CD4-positive, alpha-beta T cell treated with Interleukin-15 for 1 hour (primary cell): ENCODE measurements around the gene CCDC85C.

Experiments
- DNase-seq: peaks from one replicate; pipeline ENCODE4 v3.0.0-alpha.2; 2020

CCDC85C gene

DNA sequence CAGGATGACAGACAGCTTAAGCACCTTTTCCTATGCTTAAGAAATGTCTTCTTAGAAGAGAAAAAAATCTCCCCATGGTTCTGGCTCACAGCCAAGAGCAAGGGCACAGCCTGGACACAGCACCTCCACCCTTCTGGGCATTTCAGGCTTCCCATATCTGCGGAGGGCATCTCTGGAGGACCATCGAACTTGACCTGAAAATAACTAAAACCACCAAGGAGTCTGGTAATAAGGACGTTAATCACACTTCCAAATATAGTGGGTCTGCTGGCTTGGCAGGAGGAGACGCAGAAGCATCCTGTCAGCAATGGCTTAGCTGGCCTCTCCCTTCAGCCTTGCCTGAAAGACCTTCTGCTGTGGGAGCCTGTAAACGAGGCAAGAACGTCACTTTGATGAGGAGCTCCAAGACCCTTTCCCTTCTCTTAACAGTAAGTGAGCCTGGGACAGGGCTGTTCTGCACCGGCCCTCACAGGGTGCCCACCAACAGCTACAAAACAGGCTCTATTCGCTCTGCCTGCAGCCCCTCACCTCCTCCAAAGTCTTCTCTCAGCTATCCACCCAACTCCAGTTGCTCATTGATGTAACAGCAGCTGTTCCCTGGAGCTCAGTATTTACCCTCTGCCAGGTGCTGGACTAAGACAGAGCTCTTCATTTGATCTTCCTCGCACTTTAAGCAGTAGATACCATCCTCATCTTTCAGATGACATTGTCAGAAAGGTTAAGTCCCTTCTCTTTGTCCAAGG lies 136.5 kb downstream of the CCDC85C start:
- DNase-seq, result no peak

DNA sequence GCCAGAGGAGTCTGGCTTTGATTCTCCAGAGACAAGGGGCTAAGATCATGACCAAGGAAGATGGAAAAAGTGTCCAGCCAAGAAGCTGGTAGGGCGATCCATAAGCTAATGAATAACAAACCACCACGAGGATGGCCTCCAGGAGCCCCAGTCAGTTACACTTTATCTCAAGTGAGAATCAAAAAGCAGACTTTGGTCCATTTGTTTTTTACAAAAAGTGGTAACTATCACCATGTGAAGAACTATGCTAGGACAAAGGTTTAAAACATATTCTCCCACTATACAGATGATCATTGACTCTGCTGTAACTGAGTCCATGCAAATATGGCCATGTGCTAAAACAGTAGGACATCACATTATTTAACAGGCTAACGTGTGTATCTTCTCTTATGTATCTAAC lies 137.2 kb downstream of the CCDC85C start:
- DNase-seq, result no peak

DNA sequence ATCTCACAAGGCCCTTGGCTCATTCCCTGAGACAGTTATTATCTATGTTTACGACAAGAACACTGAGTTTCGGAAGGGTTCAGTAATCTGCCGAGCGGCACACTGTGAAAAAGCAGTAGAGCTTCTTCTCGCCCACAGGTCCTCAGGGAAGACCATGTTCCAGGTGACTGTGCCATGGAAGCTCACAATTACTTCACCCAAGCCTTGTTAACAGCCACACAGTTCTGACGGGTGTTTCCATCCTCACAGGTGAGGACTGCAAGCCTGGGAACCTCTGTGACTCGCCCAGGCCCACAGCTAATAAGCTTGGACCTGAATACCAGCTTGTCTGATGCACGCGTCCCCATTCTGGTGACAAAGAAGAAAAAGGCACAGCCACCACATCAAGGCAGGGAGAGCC lies 138.7 kb downstream of the CCDC85C start:
- no peak for DNase-seq

DNA sequence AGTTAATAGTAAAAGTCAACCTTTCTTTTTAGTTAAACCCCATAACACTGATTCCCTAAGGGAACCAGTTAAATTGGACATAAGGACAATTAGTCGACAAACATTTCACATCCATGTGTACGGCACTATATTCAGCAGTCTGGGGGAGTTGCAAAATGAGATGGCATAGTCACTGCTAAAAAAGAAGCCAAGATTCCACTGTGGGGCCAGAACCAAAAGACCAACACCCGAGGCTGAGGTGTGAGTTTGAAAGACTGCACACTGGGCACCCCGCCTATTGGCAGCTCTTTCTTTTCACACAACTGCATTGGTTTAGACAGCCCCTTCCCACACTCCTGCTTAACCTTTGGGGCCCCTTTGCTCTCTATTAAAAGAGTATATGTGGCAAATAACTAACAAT lies 140.0 kb downstream of the CCDC85C start:
- DNase-seq, result no peak

DNA sequence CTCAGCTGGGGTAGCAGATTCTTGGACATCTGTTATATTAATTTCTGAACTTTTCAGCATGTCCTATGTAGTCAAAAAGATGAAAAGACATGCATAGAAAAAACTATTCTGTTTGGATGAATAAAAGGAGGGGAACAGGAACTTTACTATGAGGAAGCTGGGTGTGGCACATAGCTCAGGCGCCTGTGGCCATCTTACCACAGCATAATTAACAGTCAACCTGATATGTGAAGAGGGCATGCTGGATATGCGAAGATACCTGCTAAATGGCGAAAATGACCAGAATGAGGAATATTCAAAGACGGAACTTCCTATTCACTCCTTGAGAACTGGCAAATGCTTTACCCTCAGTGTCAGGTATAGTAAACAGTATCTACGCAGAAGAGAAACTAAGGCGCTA lies 141.8 kb downstream of the CCDC85C start:
- DNase-seq, result no peak

DNA sequence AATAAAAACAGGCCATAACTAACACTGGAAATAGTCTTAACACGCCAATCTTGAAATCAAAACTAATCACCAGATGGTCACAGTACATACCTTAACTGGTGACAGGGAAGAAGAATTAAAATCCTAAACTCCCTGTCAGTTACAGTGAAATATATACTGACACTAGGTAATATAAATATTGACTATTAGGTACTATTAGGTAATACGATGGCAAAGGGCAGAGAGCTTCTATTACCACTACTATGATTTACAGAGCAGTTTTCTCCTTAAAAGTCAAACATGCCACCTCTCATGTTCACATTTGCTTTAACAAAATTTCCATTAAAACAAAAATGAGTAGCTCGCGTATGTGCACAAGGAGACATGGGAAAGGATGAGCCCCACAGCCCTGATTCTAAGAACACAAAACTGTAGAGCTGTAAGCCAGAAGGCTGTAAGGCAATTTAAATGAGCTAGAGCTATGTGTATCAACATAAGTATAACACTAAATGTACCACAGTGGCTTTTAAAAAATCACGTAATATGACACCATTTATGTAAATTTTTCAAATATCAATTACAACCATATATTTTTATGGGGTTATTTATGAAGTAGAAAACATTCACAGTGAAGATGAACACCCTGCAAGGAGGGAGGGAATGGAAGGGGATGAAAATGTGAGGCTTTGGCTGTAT lies 142.5 kb downstream of the CCDC85C start:
- no peak for DNase-seq

DNA sequence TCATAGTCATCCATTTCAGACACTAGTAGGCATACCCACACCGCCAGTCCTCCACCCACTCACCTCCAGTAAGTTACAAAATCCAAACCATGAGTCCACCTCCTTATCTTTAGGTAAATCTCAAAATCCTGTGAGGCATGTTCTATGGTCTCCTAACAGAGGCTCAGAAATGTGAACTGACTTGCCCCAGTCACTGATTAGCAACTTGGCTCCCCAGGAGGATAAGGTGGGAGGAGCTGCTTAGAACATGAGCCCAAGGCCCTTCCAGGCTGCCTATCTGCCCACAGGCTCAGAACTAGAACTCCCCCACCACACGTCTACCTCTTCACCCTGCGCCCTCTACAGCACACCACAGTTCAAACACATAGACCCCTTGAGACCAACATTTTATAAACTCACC lies 143.2 kb downstream of the CCDC85C start:
- DNase-seq, result no peak

DNA sequence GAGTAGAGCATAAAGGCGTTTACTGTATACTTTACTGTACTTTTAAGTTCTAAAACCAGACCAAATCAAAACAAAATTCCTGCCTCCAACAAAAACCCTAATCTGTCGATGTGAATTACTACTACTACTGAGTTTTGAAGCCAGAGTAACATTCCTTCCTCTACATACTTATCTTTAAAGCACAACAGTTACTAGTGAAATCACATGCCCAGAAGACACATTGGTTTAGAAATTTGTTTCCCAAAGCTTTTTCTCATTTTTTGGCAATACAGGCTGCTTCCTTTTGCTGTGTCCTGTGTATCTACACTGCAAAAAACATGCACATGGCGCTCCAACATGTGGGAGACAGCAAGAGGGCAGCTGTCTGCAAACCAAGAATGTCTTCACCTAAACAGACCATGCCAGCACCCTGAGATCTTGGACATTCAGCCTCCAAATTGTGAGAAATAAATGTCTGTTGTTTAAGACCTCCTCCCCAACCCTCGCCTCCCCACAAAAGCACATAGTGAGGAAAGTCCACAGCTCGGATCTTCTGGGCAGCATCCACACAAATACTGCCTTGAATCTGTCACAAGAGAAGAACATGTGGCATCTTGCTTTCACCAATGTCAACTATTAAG lies 144.4 kb downstream of the CCDC85C start:
- DNase-seq, result no peak

GRCh38 chr14:99454246-99454645 lies 149.8 kb downstream of the CCDC85C start:
- no peak for DNase-seq

DNA sequence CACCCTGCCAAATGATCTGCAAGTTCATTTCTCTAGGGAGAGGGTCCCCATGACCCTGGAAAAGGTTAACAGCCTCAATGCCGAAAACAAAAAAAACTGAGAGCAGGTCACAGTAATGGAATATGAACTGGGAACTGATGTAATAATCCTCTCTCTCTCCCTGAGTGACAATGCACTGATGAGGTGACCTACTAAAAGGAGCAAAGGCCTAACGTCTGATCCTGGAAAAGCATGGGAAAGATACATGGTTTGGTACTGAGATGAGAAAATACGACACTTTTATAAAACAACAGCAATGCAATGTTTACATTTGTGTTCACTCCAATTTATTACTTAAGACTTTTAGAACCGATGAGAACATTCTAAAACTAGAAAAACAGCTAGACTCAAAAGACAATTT lies 151.0 kb downstream of the CCDC85C start:
- DNase-seq, result no peak

GRCh38 chr14:99451234-99451633 lies 152.8 kb downstream of the CCDC85C start:
- no peak for DNase-seq

GRCh38 chr14:99450266-99450665 lies 153.7 kb downstream of the CCDC85C start:
- DNase-seq, result no peak
